ENCODE data around the gene MAGEA10.
"Not testable (repeated sequence)": the region's sequence is repeated elsewhere in the genome, so short reads cannot be mapped to it uniquely, and the experiment has no call there.

The MAGEA10 gene

GRCh38 chrX:152138388-152138784 is at the start of gene MAGEA10:
TSS of gene MAGEA10 (minus strand) at chrX:152138577. CDS start at chrX:152135620, 2,957 bp downstream.
- DNase-seq (ENCODE audit: low read depth) = no peak
- H3K4me3 ChIP-seq (ENCODE audit: low read depth, low read length) = no peak within 1 kb of the TSS
- TF ChIP-seq, protein P1, sequence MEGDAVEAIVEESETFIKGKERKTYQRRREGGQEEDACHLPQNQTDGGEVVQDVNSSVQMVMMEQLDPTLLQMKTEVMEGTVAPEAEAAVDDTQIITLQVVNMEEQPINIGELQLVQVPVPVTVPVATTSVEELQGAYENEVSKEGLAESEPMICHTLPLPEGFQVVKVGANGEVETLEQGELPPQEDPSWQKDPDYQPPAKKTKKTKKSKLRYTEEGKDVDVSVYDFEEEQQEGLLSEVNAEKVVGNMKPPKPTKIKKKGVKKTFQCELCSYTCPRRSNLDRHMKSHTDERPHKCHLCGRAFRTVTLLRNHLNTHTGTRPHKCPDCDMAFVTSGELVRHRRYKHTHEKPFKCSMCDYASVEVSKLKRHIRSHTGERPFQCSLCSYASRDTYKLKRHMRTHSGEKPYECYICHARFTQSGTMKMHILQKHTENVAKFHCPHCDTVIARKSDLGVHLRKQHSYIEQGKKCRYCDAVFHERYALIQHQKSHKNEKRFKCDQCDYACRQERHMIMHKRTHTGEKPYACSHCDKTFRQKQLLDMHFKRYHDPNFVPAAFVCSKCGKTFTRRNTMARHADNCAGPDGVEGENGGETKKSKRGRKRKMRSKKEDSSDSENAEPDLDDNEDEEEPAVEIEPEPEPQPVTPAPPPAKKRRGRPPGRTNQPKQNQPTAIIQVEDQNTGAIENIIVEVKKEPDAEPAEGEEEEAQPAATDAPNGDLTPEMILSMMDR (IDR thresholded peaks at IDR 0.05; ENCODE audit: low read depth, low read length, missing control alignments) = no peak

DNA sequence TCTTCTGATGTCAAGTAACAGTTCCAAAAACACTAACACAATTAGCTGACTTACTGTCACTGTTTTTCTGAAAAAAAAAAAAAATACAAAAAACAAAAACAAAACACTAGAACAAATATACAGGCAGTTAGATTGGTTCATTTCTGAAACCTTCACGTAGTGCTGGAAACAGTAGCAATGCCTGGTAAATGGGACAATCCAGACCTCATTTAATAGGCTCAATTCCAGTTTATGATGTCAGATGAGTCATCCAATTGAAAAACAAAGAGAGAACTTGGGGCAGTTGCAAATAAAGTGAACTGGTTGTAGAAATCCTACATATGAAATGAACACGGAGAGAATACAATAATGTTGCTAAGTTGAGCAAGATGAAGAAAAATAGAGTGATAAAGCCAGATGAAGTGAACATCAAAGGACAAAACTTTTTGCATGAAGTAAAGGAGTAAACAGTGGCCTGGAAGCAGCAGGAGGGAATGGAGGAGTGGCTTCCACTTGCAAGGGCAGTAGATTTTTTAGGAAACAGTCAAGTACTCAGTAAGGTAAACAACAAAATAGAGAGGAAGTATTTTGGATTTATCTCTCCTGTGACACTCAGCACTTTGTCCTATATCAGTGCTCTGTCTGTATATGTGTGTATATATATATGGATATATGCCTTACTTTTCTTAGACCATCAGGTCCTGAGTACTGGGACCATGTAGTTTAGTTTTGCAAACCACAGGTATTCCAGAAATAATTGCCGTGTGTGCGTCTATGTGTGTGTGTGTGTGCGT is 39.3 kb upstream of the MAGEA10 start:
- TF ChIP-seq, protein P1 (IDR thresholded peaks at IDR 0.05; ENCODE audit: low read depth, low read length, missing control alignments) = no peak
- no peak for DNase-seq (ENCODE audit: low read depth)
- H3K4me3 ChIP-seq (ENCODE audit: low read depth, low read length) = no peak overlapping the region

GRCh38 chrX:152177052-152177451 is 38.7 kb upstream of the MAGEA10 start:
- no peak for DNase-seq (ENCODE audit: low read depth)
- TF ChIP-seq, protein P1 (IDR thresholded peaks at IDR 0.05; ENCODE audit: low read depth, low read length, missing control alignments) = no peak
- H3K4me3 ChIP-seq (ENCODE audit: low read depth, low read length) = no peak overlapping the region

- DNase-seq (ENCODE audit: low read depth); H3K4me3 ChIP-seq (ENCODE audit: low read depth, low read length): not testable (repeated sequence)
Observed at GRCh38 chrX:152175892-152176291, 37.5 kb upstream of the MAGEA10 start.

DNA sequence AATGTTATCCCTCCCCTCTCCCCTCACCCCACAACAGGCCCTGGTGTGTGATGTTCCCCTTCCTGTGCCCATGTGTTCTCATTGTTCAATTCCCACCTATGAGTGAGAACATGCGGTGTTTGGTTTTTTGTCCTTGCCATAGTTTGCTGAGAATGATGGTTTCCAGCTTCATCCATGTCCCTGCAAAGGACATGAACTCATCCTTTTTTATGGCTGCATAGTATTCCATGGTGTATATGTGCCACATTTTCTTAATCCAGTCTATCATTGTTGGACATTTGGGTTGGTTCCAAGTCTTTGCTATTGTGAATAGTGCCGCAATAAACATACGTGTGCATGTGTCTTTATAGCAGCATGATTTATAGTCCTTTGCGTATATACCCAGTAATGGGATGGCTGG is 35.5 kb upstream of the MAGEA10 start:
- DNase-seq (ENCODE audit: low read depth); H3K4me3 ChIP-seq (ENCODE audit: low read depth, low read length): not testable (repeated sequence)

DNA sequence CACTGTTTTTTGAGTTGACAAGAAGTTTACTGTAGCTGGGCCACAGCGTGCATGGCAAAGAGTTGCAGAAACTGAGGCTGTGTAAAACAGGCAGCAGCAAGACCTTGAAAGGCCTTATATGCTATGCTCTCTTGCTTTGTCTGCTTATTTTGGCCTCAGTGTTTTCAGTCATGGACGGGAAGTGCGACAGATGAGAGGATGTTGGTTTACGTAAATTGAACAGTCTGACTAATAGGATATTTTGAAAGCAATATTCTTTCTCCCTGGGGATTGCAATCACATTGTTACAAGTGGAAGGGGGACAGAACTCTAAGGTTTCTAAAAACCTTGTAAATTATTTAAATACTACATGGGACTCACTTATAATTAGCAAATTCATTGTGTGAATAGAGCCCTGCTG is 32.2 kb upstream of the MAGEA10 start:
- no peak overlapping the region for H3K4me3 ChIP-seq (ENCODE audit: low read depth, low read length)
- TF ChIP-seq, protein P1 (IDR thresholded peaks at IDR 0.05; ENCODE audit: low read depth, low read length, missing control alignments) = no peak
- DNase-seq (ENCODE audit: low read depth) = no peak

GRCh38 chrX:152165033-152165743 is 26.8 kb upstream of the MAGEA10 start:
- TF ChIP-seq, protein P1 (IDR thresholded peaks at IDR 0.05; ENCODE audit: low read depth, low read length, missing control alignments) = no peak
- no peak for DNase-seq (ENCODE audit: low read depth)
- H3K4me3 ChIP-seq (ENCODE audit: low read depth, low read length) = no peak overlapping the region

DNA sequence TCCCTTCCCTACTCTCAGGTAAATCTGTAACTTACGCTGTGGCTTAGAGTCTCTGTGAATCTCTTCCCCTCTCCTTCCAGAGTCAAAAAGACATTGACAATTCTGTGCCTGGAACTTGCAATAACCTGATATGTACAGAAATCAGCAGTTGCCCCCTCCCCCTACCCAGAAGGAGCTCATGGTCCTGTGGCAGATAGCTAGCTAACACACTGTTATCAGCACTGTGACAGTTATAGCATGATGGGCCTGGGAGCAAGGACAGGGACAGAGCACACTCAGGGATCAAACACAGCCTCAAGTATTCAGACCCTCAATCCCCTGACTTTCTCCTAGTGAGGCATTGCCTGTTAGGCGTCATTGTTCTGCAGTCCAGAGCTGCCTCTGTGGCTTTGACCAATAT is 18.7 kb upstream of the MAGEA10 start:
- TF ChIP-seq, protein P1 (IDR thresholded peaks at IDR 0.05; ENCODE audit: low read depth, low read length, missing control alignments) = no peak
- DNase-seq (ENCODE audit: low read depth) = no peak
- H3K4me3 ChIP-seq (ENCODE audit: low read depth, low read length) = no peak overlapping the region
